A549 (cell line): Measurements from ENCODE around the gene GNGT2.

Source experiments
- CHD2 ChIP-seq: fragments of 150-350 bp; IDR thresholded peaks from 2 replicates; pipeline ENCODE4 v1.6.1; 2014; ENCODE audit warnings: low read length; ENCODE audit not compliant: partially characterized antibody
- CHD4 ChIP-seq: fragments of 200-600 bp; sonication (generic); IDR thresholded peaks from 2 replicates; pipeline ENCODE4 v1.6.1; 2016; ENCODE audit warnings: antibody characterized with exemption, mild to moderate bottlenecking, borderline replicate concordance
- HEYL ChIP-seq: fragments of 250-450 bp; sonication (Bioruptor Pico); IDR thresholded peaks from 2 replicates; pipeline ENCODE4 v1.8.0; 2021; ENCODE audit warnings: mild to moderate bottlenecking, moderate library complexity
- MAZ ChIP-seq: fragments of 150-350 bp; IDR thresholded peaks from 2 replicates; pipeline ENCODE4 v1.6.1; 2014; ENCODE audit warnings: antibody characterized with exemption, low read depth, low read length, borderline replicate concordance
- MYC ChIP-seq: IDR thresholded peaks from 2 replicates; pipeline ENCODE4 v1.6.1; 2012; ENCODE audit warnings: mild to moderate bottlenecking, inconsistent platforms, low read length, improper control_type of control experiment, borderline replicate concordance
- POLR2A ChIP-seq: IDR thresholded peaks from 2 replicates; pipeline ENCODE4 v1.6.1; 2012; ENCODE audit warnings: mild to moderate bottlenecking, low read length
- RFX5 ChIP-seq: fragments of 450-650 bp; IDR thresholded peaks from 2 replicates; pipeline ENCODE4 v1.7.1; 2014; ENCODE audit warnings: antibody characterized with exemption, mild to moderate bottlenecking, moderate library complexity
- ZSCAN20 ChIP-seq: fragments of 250-450 bp; sonication (Bioruptor Pico); IDR thresholded peaks from 2 replicates; pipeline ENCODE4 v1.8.0; 2022; ENCODE audit warnings: mild to moderate bottlenecking, moderate library complexity
- TF ChIP-seq, protein P1 (sequence below): fragments of >200 bp; sonication (Bioruptor Twin); formaldehyde crosslinking; IDR thresholded peaks from 3 replicates; pipeline ENCODE4 v1.5.1; 2016
- TF ChIP-seq, protein P2 (sequence below): IDR thresholded peaks from 2 replicates; pipeline ENCODE4 v1.6.1; 2012
- TF ChIP-seq, protein P3 (sequence below): fragments of 200-600 bp; sonication (generic); IDR thresholded peaks from 2 replicates; pipeline ENCODE4 v1.6.1; 2016; ENCODE audit warnings: antibody characterized with exemption, mild to moderate bottlenecking, moderate library complexity
- TF ChIP-seq, protein P4 (sequence below): IDR thresholded peaks from 2 replicates; pipeline ENCODE4 v1.6.1; 2012

DNA sequence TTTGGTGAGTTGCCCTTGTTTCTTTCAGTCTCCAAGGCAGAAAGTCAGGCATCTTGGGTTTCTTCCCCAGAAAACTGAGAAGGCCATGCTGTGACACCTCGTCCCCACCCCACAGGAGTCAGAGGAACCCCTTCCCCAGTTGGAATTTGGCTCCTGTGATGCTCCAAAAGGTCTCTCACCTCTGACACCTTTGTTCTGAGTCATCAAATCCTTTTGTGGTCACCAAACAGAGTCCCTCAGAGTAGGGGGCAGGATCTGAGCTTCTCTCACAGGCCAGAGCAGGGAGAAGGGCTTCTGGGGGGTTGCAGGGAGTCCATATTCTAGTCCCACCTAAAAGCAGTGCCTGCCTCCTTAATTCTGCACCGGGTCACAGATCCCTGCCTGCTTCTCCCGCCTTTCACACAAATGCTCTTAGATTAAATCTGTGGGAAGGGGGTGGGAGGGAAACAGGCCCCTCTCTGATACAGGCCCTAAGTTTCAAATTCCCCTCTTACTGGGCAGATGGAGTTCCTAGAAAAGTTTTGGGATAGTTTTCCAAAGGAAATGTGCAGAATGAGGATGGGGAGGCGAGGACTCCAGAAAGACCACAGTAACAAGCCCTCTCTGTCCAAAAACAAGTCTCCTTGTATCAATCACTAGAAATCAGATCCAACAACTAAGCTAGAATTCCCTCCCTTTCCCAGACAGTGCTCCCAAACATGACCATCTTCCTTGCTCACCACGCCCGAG, 18.9 kb upstream of the GNGT2 start:
- TF ChIP-seq, protein P1, sequence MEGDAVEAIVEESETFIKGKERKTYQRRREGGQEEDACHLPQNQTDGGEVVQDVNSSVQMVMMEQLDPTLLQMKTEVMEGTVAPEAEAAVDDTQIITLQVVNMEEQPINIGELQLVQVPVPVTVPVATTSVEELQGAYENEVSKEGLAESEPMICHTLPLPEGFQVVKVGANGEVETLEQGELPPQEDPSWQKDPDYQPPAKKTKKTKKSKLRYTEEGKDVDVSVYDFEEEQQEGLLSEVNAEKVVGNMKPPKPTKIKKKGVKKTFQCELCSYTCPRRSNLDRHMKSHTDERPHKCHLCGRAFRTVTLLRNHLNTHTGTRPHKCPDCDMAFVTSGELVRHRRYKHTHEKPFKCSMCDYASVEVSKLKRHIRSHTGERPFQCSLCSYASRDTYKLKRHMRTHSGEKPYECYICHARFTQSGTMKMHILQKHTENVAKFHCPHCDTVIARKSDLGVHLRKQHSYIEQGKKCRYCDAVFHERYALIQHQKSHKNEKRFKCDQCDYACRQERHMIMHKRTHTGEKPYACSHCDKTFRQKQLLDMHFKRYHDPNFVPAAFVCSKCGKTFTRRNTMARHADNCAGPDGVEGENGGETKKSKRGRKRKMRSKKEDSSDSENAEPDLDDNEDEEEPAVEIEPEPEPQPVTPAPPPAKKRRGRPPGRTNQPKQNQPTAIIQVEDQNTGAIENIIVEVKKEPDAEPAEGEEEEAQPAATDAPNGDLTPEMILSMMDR = no peak
- TF ChIP-seq CHD2 (no peak), RFX5 (no peak), CHD4 (no peak), MYC (no peak), MAZ (no peak), HEYL (no peak), ZSCAN20 (no peak), POLR2A (no peak)
- TF ChIP-seq, protein P2, sequence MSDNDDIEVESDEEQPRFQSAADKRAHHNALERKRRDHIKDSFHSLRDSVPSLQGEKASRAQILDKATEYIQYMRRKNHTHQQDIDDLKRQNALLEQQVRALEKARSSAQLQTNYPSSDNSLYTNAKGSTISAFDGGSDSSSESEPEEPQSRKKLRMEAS = no peak
- TF ChIP-seq, protein P3, sequence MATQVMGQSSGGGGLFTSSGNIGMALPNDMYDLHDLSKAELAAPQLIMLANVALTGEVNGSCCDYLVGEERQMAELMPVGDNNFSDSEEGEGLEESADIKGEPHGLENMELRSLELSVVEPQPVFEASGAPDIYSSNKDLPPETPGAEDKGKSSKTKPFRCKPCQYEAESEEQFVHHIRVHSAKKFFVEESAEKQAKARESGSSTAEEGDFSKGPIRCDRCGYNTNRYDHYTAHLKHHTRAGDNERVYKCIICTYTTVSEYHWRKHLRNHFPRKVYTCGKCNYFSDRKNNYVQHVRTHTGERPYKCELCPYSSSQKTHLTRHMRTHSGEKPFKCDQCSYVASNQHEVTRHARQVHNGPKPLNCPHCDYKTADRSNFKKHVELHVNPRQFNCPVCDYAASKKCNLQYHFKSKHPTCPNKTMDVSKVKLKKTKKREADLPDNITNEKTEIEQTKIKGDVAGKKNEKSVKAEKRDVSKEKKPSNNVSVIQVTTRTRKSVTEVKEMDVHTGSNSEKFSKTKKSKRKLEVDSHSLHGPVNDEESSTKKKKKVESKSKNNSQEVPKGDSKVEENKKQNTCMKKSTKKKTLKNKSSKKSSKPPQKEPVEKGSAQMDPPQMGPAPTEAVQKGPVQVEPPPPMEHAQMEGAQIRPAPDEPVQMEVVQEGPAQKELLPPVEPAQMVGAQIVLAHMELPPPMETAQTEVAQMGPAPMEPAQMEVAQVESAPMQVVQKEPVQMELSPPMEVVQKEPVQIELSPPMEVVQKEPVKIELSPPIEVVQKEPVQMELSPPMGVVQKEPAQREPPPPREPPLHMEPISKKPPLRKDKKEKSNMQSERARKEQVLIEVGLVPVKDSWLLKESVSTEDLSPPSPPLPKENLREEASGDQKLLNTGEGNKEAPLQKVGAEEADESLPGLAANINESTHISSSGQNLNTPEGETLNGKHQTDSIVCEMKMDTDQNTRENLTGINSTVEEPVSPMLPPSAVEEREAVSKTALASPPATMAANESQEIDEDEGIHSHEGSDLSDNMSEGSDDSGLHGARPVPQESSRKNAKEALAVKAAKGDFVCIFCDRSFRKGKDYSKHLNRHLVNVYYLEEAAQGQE = no peak
- TF ChIP-seq, protein P4, sequence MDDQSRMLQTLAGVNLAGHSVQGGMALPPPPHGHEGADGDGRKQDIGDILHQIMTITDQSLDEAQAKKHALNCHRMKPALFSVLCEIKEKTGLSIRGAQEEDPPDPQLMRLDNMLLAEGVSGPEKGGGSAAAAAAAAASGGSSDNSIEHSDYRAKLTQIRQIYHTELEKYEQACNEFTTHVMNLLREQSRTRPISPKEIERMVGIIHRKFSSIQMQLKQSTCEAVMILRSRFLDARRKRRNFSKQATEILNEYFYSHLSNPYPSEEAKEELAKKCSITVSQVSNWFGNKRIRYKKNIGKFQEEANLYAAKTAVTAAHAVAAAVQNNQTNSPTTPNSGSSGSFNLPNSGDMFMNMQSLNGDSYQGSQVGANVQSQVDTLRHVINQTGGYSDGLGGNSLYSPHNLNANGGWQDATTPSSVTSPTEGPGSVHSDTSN = no peak
